GM19099 (cell line): Measurements from ENCODE around the gene NUP133.

Experiments used
- POLR2A ChIP-seq: IDR thresholded peaks from 3 replicates; pipeline ENCODE4 v1.6.1; 2011; ENCODE audit warnings: low read depth; ENCODE audit not compliant: insufficient read length; ENCODE audit errors: extremely low read depth

Gene NUP133

DNA sequence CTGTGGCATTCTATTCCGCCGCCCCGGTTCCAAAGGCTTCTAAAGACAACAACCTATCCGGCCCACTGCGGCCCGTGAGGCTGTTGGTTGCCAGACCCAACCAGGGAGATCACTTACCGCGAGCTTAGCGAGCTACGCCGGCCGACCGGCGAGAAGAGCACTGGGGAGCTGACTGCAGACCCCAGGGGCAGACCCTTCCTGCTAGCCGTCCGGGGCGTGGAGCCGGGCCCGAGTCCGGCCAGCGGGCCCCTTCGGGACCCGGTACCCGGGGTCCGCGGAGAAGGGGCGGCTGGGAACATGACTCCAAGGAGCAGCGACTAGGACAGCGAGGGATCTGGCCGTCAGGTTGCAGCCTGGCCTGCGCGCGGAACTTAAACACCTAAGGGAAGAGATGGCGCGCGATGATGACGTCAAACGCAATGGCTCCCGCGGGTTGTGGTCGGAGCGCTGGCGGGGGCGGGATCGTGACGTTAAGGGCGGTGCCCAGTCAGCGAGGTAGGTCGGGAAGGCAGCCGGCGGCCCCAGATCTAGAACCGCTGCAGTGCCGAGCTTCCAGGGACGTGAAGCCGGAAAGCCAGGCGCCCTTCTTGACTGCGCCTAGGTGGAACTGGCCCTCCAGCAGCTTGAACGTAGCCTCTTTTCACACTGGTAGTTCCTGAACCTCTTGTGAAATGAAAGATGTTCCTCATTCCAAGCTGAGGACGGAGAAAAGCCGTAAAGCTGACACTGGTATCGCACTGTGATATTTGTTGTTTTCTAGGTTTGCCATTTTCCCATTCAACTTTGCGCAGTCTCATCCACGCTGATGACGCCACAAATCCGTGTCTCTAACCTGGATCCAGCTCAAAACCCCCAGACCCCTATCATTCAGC lies at the start of gene NUP133:
Gene NUP133, minus strand, starts transcription at position 391 of the 872 bp plus-strand sequence. Its CDS starts 92 bp downstream, at position 299.
- TF ChIP-seq POLR2A = peak; percentile 98

DNA sequence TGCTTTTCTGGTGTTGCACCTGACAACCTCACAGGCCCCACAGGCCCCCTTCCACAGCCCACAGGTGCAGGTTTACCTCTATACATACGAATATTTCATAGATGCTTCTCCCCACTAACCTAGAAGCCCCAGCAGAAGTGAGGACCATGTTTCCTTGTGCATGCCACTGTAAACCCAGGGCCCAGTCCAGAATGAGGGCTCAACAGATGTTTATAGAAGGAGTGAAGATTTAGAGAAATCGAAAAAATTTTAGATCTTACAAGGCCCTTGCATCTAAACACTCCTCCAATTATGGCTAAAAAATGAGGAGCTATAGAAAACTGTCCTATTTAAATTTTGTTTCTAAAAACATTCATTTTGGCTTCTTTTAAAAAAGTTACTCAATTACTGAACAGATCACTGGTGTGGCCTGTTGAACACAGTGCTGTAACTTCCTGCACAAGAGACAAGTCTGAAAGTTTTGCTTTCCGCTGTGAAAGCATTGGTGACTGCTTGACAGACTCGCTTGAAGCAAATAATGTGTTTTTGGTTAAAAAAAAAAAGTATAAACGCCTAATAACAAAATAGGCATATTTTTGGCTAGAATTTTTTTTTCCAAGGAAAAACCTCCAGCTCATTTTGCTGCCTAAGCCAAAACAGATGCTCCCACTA lies 49.2 kb upstream of the NUP133 start:
- no peak for TF ChIP-seq POLR2A

DNA sequence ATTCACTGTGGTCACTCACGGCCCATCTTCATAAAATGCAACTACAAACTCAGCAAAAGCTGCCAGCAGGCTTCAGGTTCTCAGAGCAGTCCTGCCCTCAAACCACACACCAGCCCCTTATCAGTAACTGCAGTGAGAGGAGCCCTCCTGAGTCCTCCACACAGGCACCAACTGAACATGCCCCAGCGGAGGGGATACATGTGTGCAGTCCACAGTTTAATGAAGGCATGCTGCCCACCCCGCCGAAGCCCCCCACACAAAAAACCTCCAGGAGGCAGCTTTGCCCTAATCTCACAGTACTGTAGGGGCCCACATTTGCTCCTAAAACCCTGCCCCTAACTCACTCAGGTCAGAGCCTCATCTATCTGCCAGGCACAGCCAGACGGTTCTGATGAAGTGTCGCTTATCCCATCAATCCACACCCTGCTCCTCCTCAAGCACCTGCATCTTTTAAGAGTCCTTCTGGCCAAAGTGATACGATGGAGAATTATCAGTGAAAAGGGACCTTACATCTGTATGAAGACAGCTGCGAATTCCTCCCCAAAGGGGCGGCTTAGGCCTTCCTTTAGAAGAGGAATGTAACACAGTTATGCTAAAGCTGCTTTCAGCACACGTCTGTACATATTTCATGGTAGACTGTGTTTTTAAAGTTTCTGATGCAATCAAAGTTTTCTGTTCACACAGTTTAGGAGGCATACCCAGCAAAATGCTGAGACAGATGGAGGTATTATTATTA lies 46.9 kb upstream of the NUP133 start:
- TF ChIP-seq POLR2A = no peak

DNA sequence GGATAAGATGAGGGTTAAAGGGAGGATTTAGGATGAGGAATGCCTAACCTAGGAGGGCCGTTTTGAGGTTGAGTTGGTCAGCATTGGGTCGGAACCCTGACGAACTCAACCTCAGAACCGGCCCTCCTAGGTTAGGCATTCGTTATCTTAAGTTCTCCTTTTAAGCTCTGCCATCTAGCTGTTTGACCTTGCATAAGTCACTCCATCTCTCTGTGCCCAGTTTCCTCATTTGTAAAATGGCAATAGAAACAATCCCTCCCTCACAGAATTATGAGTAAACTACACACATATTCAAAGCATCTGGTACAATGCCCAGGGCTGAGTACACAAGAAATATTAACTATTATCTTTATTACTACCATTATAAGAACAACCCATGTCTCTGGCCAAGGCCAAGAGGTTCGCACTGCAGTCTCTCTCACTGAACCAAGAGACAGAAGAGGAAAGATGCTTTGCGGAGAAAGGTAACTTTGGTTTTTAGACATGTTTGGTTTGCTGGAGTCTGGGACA lies 45.5 kb upstream of the NUP133 start:
- TF ChIP-seq POLR2A = no peak

DNA sequence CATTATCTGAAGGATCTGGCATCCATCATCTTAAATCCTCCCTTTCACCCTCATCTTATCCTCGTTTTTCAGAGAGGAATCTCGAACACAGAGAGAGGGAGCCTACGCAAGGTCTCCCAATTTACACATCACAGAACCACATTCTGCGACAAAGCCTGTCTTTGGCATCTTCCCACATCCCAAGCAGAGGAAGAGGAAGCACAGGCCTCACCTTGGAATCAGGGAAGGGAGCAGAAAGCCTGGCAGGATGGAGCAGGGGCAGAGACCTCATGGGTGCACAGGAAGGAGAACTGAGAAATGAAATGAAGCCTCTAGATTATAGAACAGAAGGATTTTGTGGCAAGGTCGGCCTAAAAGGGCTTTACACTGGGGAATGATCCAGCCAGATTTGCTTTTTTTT lies 44.6 kb upstream of the NUP133 start:
- no peak for TF ChIP-seq POLR2A

DNA sequence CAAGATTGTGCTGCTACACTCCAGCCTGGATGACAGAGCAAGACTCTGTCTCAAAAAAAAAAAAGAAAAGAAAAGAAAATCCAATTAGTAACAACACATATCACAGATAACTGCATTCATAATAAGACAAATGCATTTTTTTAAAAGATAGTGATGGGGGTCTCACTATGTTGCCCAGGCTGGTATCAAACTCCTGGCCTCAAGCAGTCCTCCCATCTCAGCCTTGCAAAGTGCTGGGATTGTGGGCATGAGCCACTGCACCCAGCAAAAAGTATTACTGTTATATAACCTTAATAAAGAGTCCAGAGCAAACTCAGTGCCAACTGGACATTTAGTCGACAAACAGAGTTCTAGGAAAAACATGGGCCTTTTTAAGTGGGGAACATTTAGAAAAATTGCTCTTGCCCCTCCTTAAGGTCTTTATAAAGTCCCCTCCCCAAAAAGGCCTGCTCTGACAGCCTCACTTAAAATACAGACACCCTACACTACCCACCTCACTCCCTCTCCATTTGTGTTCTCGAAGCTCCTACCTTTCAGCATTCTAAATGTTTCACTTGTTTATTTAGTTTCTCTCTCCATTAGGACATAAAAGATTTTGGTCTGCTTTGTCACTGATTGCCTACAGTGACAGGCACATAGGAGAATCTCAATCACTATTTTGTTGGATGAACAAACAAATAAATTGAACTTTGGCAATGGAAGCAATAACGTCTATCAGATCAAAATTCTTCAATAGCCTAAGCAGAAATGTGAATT lies 42.8 kb upstream of the NUP133 start:
- TF ChIP-seq POLR2A = no peak

DNA sequence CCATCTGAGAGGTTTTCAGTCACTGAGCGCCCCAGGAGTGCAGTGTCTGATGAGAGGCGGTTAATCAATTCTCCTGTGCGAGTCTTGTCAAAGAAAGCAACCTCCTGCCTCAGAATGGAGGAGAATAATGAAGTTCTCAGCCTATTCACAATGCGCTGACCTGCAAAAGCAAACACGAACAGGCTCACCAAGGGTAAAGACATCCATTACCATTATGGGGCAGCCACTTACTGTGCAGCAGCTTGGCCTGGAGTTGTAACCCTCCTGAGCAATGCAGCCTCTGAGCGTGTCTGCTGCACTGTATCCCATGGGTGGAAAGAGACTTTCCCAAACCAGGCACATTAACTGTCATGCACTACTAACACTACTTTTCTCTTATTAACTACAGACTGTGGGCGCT lies 39.4 kb upstream of the NUP133 start:
- no peak for TF ChIP-seq POLR2A

DNA sequence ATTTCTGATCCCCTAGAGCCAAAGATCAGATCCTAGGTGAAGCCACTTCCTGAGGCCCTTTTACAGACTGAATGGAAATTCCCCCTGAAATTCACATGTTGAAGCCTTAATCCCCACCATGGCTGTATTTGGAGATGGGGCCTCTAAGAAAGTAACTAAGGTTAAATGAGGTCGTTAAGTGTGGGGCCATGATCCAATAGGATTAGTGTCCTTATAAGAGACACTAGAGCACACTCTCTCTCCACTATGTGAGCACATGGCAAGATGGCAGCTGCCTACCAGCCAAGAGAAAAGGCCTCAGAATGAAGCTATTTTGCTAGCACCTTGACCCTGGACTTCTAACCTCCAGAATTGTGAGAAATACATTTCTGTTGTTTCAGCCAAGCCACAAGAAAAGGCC lies 36.4 kb upstream of the NUP133 start:
- no peak for TF ChIP-seq POLR2A

DNA sequence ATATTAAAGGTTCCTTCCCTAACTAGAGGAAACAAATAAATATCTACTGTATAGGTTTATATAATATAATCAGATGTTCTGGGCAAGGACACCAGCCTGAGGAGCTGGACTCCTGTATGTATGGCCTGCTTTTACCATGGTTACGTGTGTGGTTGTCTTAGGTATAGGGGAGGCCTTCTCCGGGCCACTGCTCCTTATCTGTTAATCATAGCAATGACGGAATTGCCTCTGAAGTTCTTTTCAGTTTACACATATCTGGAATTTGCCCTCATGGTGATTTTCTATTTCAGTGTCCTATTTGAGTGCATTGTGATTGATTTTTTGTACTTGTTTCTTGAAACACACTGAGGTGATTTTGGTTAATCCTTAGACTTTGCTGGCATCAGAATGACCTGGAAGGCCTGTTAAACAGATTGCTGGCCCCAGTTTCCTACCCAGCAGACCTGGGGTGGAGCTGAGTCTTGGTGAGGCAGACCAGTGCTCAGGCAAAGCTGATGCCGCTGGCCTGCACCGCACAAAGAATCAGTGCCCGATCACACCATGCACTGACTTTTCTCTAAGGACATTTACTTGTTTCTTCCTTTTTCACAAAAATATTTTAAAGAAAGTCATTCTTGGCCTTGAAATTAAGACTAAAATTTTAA lies 31.8 kb upstream of the NUP133 start:
- TF ChIP-seq POLR2A = no peak

DNA sequence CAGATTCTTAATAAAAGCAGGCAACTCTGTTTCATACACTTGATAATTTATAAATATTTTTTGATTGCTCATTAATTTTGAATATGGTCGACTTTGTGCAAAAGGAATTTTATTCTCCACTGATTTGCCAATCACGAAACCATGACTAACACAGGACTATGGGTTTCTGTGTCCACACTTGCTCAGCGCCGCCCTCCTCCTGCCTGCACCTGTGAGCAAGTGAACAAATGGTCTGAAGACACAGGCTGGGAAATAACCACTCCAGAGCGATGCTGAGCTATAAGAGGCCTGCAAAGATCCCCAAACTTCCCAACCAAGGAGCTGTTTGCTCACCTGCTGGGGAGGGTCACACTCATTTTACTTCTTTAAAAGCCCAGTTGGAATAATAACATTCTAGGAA lies 30.8 kb upstream of the NUP133 start:
- TF ChIP-seq POLR2A = no peak

DNA sequence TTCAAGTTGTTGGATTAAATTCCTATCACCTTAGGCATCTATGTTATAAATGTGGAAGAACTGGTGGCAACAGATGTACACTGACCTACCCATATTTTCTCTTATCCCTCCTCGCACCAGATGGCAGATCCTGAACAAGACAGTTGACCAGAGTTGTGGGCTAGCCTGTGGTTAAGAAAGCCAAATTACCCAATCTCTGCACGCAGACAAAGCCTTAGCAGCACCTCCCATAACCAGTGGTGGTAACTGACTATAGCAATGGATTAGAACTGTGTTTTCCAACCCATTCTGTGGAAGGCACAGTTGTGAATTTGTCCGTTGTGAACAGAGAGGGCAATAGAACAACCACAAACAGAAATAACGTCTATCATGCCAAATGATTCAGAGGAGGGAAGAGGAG lies 29.8 kb upstream of the NUP133 start:
- no peak for TF ChIP-seq POLR2A

DNA sequence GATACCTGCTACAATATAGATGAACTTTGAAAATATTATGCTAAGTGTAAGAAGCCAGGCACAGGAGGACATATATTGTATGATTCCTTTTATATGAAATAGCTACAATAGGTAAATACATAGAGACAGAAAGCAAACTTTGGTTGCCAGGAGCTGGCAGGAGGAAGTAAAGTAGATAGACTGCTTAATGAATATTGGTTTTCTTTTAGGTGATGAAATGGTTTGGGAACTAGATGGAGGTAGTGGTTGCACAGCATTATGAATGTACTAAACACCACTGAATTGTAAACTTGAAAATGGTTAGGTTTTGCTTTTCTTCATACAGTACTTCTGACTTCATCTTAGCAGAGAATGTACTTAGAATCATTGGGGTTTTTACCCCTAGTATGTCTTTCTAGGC lies 28.8 kb upstream of the NUP133 start:
- no peak for TF ChIP-seq POLR2A

DNA sequence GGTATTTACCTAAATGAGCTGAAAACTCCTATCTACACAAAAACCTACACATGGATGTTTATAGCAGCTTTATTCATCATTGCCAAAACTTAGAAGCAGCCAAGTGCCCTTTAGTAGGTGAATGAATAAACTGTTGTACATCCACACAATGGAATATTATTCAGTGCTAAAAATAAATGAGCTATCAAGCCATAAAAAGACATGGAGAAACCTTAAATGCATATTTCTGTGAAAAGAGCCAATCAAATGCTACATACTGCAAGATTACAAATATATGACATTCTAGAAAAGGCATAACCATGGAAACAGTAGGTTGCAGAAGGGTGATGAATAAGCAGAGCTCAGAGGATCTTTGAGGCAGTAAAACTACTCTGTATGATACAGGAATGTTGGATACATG lies 27.1 kb upstream of the NUP133 start:
- no peak for TF ChIP-seq POLR2A

DNA sequence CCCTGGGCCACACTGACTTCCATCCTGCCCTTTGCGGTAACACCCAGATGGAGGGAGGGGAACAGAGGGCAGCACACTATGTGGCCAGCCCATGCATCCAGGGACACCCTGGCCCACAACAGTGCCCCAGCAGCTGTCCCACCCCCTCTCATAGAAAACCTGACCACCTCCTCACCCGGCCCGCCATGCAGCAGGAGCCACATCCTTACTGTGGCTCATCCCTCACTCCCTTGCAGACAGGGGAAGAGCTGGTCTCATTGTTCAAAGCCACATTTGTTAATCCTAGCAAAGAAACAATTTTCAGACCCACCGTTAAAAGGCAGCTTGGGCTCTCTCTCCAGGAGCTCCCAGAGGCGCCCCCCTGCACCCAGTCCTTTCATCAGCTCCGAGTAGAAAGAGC lies 23.2 kb upstream of the NUP133 start:
- TF ChIP-seq POLR2A = no peak
